Heart right ventricle (tissue), 16 donors: ENCODE measurements around the gene FEM1C. TPM values are rescaled to one million over a fixed set of nuclear protein-coding genes. Genes with fewer than 3 reads are reported as not detected.

Source experiments
- ATAC-seq, 8 donors: fragments of 200-7000 bp; cut with Tn5 transposase; one replicate each; pipeline ENCODE4 v1.9.1; 2020; ENCODE audit warnings: mild to moderate bottlenecking in 8 of 8, moderate library complexity in 8 of 8, moderate number of reproducible peaks in 1 of 8
- DNase-seq, 2 donors: peaks; one replicate each; pipeline ENCODE4 v3.0.0-alpha.2; 2020
- H3K27ac ChIP-seq, 10 donors: fragments of 200-600 bp; sonication (generic) in 2 of 10; one replicate each; pipeline versions ENCODE4 v1.5.0 to v1.8.0; 2020 to 2022; ENCODE audit warnings: mild to moderate bottlenecking in 3 of 10
- H3K27me3 ChIP-seq, 7 donors: fragments of 200-600 bp; one replicate each; pipeline ENCODE4 v1.8.0; 2021 to 2022; ENCODE audit warnings: mild to moderate bottlenecking in 2 of 7
- H3K36me3 ChIP-seq, 9 donors: fragments of 200-600 bp; sonication (generic) in 1 of 9; one replicate each; pipeline versions ENCODE4 v1.5.0 to v1.8.0; 2020 to 2022; ENCODE audit warnings: mild to moderate bottlenecking in 2 of 9
- H3K4me1 ChIP-seq, 9 donors: fragments of 200-600 bp; sonication (generic) in 1 of 9; one replicate each; pipeline versions ENCODE4 v1.5.0 to v1.8.0; 2020 to 2022; ENCODE audit warnings: mild to moderate bottlenecking in 4 of 9
- H3K4me3 ChIP-seq, 10 donors: fragments of 200-600 bp; sonication (generic) in 2 of 10; one replicate each; pipeline versions ENCODE4 v1.5.0 to v1.8.0; 2020 to 2022; ENCODE audit warnings: mild to moderate bottlenecking in 7 of 10, moderate library complexity in 2 of 10
- H3K9me3 ChIP-seq, 11 donors: fragments of 200-600 bp in 10 of 11; sonication (generic) in 2 of 11; one replicate each; pipeline versions ENCODE4 v1.5.0 to v1.8.0; 2013 to 2022; ENCODE audit warnings: mild to moderate bottlenecking in 2 of 11, control low read depth in 1 of 11, moderate library complexity in 1 of 11
- CTCF ChIP-seq, 9 donors: fragments of 200-600 bp; sonication (generic) in 2 of 9; IDR thresholded peaks; one replicate each; pipeline versions ENCODE4 v1.5.0 to v1.8.0; 2021 to 2022; ENCODE audit warnings: antibody characterized with exemption in 9 of 9, mild to moderate bottlenecking in 5 of 9, moderate library complexity in 1 of 9
- WGBS, 2 donors: extraction: QIAGEN DNeasy Blood & Tissue Kit; methylation state at CpG; one replicate each; pipeline ENCODE4 v1.1.7; 2013; ENCODE audit warnings: inconsistent platforms in 1 of 2; 5-methylcytosine and 5-hydroxymethylcytosine counted together
- intact Hi-C, 10 donors: fragments of 100-400 bp; cut with DNase I; formaldehyde crosslinking; loops; one replicate each; pipeline versions ENCODE4 v1.11.1 to v1.14.2; 2022
- polyA plus RNA-seq, 2 donors: library from polyadenylated mRNA; stranded (reverse); fragments of 200-250 nt; gene quantifications; one replicate each; pipeline ENCODE4 v1.2.3, GENCODE V29; 2013
- total RNA-seq, 10 donors: library from RNA; stranded (reverse); fragmentation: NEBNext Ultra II Directional in 3 of 10; extraction: Animal tissue kit (Norgen Biotek cat#: 25700) in 3 of 10; gene quantifications; one replicate each; pipeline versions ENCODE4 v1.2.1 to v1.2.4, GENCODE V29; 2021 to 2023
- donor health status: Arrhythmogenic right ventricular cardiomyopathy.
- donor health status: ischemic (EF 13 %, LVEDD 7.1; RV severe dilation, severe dysfunction).
- donor health status: healthy with polysubstance abuse.
- donor health status: DM: no; HTN: yes; CAD: no.
- donor health status: DM: no; HTN: no; CAD: no.
- donor health status: ischemic (EF 25% LVEDD 6.9; RV normal size, moderate dysfunction).
- donor health status: ischemic (EF 25% LVEDD 5.7; RV mildly dilated, moderate dysfunction).
- donor health status: healthy.
- donor health status: DM: yes; HTN: yes; CAD: no.
- donor health status: Ischemic cardiomyopathy.
- donor health status: ischemic (EF 35%, LVEDD 5.7; RV mildly dilated, moderate dysfunction).
- donor health status: nonischemic (EF 11% LVEDD 7.7; RV severe dilation, severe dysfunction).
- donor health status: DM: yes; HTN: yes; CAD: no.
- donor health status: PGD.
- donor health status: ischemic (EF 29% LVEDD 5.4; RV normal size, mild dysfunction).
- donor health status: nonischemic (EF 23%, LVEDD 6.1; RV moderate dilation, normal function).

Gene FEM1C
- total and polyA plus RNA-seq, 12 donors = 17.8 to 72.2 (median 53.9) TPM

- ATAC-seq = peak in 3 of 8 donors; percentile 46 to 80 (median 66)
- intact Hi-C loops = no loop called here
- H3K4me3 ChIP-seq = no peak overlapping the region
Observed at GRCh38 chr5:115516372-115516771, 28.2 kb downstream of the FEM1C start.

GRCh38 chr5:115514220-115514619 is 30.4 kb downstream of the FEM1C start:
- H3K9me3 ChIP-seq = no peaks in the 10 kb centered on the region
- no peak for DNase-seq
- intact Hi-C loops = no loop called here
- ATAC-seq = no peak
- TF ChIP-seq CTCF (IDR thresholded peaks at IDR 0.05) = no peak
- no peaks in the 10 kb centered on the region for H3K27me3 ChIP-seq
- H3K4me3 ChIP-seq = no peak overlapping the region
- H3K27ac ChIP-seq = no peak overlapping the region
- peaks cover 0 to 9% (median 0%) of the 10 kb centered on the region in 9 donors for H3K36me3 ChIP-seq
- WGBS, 2 donors = 84 to 85% methylated on average over 5 of the region's 5 CpGs
- peaks cover 0 to 12% (median 0%) of the 10 kb centered on the region in 9 donors for H3K4me1 ChIP-seq

More at GRCh38 chr5:115516372-115516771, 28.2 kb downstream of the FEM1C start:
- Histone ChIP-seq H3K27ac (no peak overlapping the region), H3K4me1 (peaks cover 0 to 4% (median 0%) of the 10 kb centered on the region in 9 donors), H3K27me3 (no peaks in the 10 kb centered on the region), H3K9me3 (no peaks in the 10 kb centered on the region), H3K36me3 (peaks cover 0 to 25% (median 0%) of the 10 kb centered on the region in 9 donors)
- WGBS, 2 donors = 65 to 69% methylated on average over 1 of the region's 1 CpG
- no peak for DNase-seq
- no peak for TF ChIP-seq CTCF (IDR thresholded peaks at IDR 0.05)

- DNase-seq (no peak), ATAC-seq (no peak)
- Histone ChIP-seq H3K4me3 (no peak overlapping the region), H3K27ac (no peak overlapping the region), H3K4me1 (peaks cover 0 to 16% (median 0%) of the 10 kb centered on the region in 9 donors), H3K9me3 (no peaks in the 10 kb centered on the region), H3K36me3 (no peaks in the 10 kb centered on the region), H3K27me3 (no peaks in the 10 kb centered on the region)
- intact Hi-C loops = no loop called here
- TF ChIP-seq CTCF (IDR thresholded peaks at IDR 0.05) = no peak
- 94 to 98% methylated on average over 3 of the region's 3 CpGs for WGBS, 2 donors
Observed at GRCh38 chr5:115511632-115512031, 32.9 kb downstream of the FEM1C start.

GRCh38 chr5:115510145-115510645 is 34.4 kb downstream of the FEM1C start:
- H3K9me3 ChIP-seq = no peaks in the 10 kb centered on the region
- no peak overlapping the region for H3K4me3 ChIP-seq
- TF ChIP-seq CTCF (IDR thresholded peaks at IDR 0.05) = no peak
- H3K4me1 ChIP-seq = peaks cover 0 to 22% (median 0%) of the 10 kb centered on the region in 9 donors
- H3K27ac ChIP-seq = no peak overlapping the region
- intact Hi-C loops = no loop called here
- H3K36me3 ChIP-seq = no peaks in the 10 kb centered on the region
- DNase-seq (no peak), ATAC-seq (no peak)
- H3K27me3 ChIP-seq = no peaks in the 10 kb centered on the region
- WGBS, 2 donors = 0 to 1% methylated on average over 1 of the region's 1 CpG
